ENCODE results near the gene NRL.

Gene NRL

GRCh38 chr14:24123424-24124417 lies 9.0 kb upstream of the NRL start:
- H3K4me3 ChIP-seq (ENCODE audit: low read length): no peak overlapping the region
- no peak for TF ChIP-seq ZNF274 (IDR thresholded peaks at IDR 0.05; ENCODE audit: low read depth, low read length)

- TF ChIP-seq ZNF274 (IDR thresholded peaks at IDR 0.05; ENCODE audit: low read depth, low read length): no peak
- no peak overlapping the region for H3K4me3 ChIP-seq (ENCODE audit: low read length)
These were observed 8.1 kb upstream of the NRL start for GRCh38 chr14:24122898-24123297.

GRCh38 chr14:24122416-24122815 lies 7.7 kb upstream of the NRL start:
- no peak overlapping the region for H3K4me3 ChIP-seq (ENCODE audit: low read length)
- no peak for TF ChIP-seq ZNF274 (IDR thresholded peaks at IDR 0.05; ENCODE audit: low read depth, low read length)

GRCh38 chr14:24121210-24121609 lies 6.5 kb upstream of the NRL start:
- no peak overlapping the region for H3K4me3 ChIP-seq (ENCODE audit: low read length)
- TF ChIP-seq ZNF274 (IDR thresholded peaks at IDR 0.05; ENCODE audit: low read depth, low read length): no peak

- TF ChIP-seq ZNF274 (IDR thresholded peaks at IDR 0.05; ENCODE audit: low read depth, low read length): no peak
These were observed 4.9 kb upstream of the NRL start for GRCh38 chr14:24119691-24120090.

GRCh38 chr14:24117179-24117578 lies 2.4 kb upstream of the NRL start:
- TF ChIP-seq ZNF274 (IDR thresholded peaks at IDR 0.05; ENCODE audit: low read depth, low read length): no peak
- no peak overlapping the region for H3K4me3 ChIP-seq (ENCODE audit: low read length)

More at GRCh38 chr14:24119691-24120090, 4.9 kb upstream of the NRL start:
- no peak overlapping the region for H3K4me3 ChIP-seq (ENCODE audit: low read length)

GRCh38 chr14:24116128-24116814 lies 1.5 kb upstream of the NRL start:
- H3K4me3 ChIP-seq (ENCODE audit: low read length): peak overlapping the region; percentile 83

GRCh38 chr14:24115422-24116127 lies 826 bp upstream of the NRL start:
- H3K4me3 ChIP-seq (ENCODE audit: low read length): peak overlapping the region; percentile 83
- TF ChIP-seq ZNF274 (IDR thresholded peaks at IDR 0.05; ENCODE audit: low read depth, low read length): no peak

More at GRCh38 chr14:24116128-24116814, 1.5 kb upstream of the NRL start:
- TF ChIP-seq ZNF274 (IDR thresholded peaks at IDR 0.05; ENCODE audit: low read depth, low read length): no peak

GRCh38 chr14:24113801-24114531 lies 783 bp downstream of the NRL start:
- no peak for TF ChIP-seq ZNF274 (IDR thresholded peaks at IDR 0.05; ENCODE audit: low read depth, low read length)
- H3K4me3 ChIP-seq (ENCODE audit: low read length): peak overlapping the region; percentile 64

- H3K4me3 ChIP-seq (ENCODE audit: low read length): peak overlapping the region; percentile 64
- TF ChIP-seq ZNF274 (IDR thresholded peaks at IDR 0.05; ENCODE audit: low read depth, low read length): no peak
These were observed 1.4 kb downstream of the NRL start for GRCh38 chr14:24113379-24113800.

- TF ChIP-seq ZNF274 (IDR thresholded peaks at IDR 0.05; ENCODE audit: low read depth, low read length): no peak
These were observed 4.2 kb downstream of the NRL start for GRCh38 chr14:24110523-24110922.

GRCh38 chr14:24110060-24110459 lies 4.7 kb downstream of the NRL start:
- no peak for TF ChIP-seq ZNF274 (IDR thresholded peaks at IDR 0.05; ENCODE audit: low read depth, low read length)

More at GRCh38 chr14:24110523-24110922, 4.2 kb downstream of the NRL start:
- no peak overlapping the region for H3K4me3 ChIP-seq (ENCODE audit: low read length)

GRCh38 chr14:24108336-24108874 lies 6.3 kb downstream of the NRL start:
- no peak overlapping the region for H3K4me3 ChIP-seq (ENCODE audit: low read length)
- no peak for TF ChIP-seq ZNF274 (IDR thresholded peaks at IDR 0.05; ENCODE audit: low read depth, low read length)

More at GRCh38 chr14:24110060-24110459, 4.7 kb downstream of the NRL start:
- no peak overlapping the region for H3K4me3 ChIP-seq (ENCODE audit: low read length)

Data from GM08714 (cell line).